ENCODE results near the gene CALR3. TPM values are rescaled to one million over a fixed set of nuclear protein-coding genes. Genes with fewer than 3 reads are reported as not detected.
A peak's percentile ranks its signal among the peaks of the same experiment; 100 is the strongest.

Gene CALR3
- total and polyA plus RNA-seq, 2 of the 13 experiments (the other 11 are each of a cell fraction or from before 2014, with no cell fraction given) = not detected

DNA sequence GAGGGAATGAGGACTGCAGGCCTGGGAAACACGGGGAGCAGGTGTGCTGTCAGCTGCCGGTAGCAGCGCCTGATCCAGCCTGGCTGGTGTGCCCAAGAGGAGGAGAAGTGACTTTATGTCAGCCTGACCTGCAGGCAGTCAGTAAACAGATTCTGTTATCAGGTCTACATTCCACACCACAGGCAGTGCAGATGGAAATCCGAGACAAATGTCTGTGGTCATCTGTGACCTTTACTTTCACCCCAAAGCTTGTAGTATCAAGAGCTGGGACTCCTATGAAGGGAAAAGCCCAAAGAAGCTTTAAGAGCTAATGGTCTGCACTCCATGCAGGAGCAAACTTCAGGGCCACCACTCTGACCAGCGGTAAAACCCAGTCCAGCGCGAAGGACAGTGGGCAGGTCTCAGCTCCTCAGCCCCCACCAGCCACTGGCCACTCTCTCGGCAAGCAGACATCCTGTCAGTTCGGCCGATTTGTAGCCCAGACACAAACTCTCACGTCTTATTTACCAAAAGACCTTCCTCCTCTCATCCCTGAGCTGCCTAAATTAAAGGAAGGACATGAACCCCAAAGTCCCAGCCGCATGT lies 31.9 kb downstream of the CALR3 start (continued):
- no peak for TF ChIP-seq ZNF430 (CRISPR knock-in tag; IDR thresholded peaks at IDR 0.05)
- peak; percentile 74 for TF ChIP-seq TGIF2 (CRISPR knock-in tag; IDR thresholded peaks at IDR 0.05)
- no peak for TF ChIP-seq LCORL (IDR thresholded peaks at IDR 0.05)
- peak; percentile 83 for TF ChIP-seq LCORL (CRISPR knock-in tag; IDR thresholded peaks at IDR 0.05)
- TF ChIP-seq PPARG (CRISPR knock-in tag; conservative IDR thresholded peaks at IDR 0.05) = 0 out of 2 replicates have a peak, but pooled peaks have one; percentile 41
- peak; percentile 67; the same call in 1 of the 2 replicates for TF ChIP-seq SSRP1 (CRISPR knock-in tag; IDR thresholded peaks at IDR 0.05)
- TF ChIP-seq, protein P1, sequence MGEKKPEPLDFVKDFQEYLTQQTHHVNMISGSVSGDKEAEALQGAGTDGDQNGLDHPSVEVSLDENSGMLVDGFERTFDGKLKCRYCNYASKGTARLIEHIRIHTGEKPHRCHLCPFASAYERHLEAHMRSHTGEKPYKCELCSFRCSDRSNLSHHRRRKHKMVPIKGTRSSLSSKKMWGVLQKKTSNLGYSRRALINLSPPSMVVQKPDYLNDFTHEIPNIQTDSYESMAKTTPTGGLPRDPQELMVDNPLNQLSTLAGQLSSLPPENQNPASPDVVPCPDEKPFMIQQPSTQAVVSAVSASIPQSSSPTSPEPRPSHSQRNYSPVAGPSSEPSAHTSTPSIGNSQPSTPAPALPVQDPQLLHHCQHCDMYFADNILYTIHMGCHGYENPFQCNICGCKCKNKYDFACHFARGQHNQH (CRISPR knock-in tag; IDR thresholded peaks at IDR 0.05) = 0 out of 2 replicates have a peak, but pooled peaks have one; percentile 41
- no peak for TF ChIP-seq ZFP1 (CRISPR knock-in tag; IDR thresholded peaks at IDR 0.05)
- 0 out of 4 replicates have a peak, but pooled peaks of 1 of the 2 experiments have one; percentile 34 for TF ChIP-seq KLF16 (CRISPR knock-in tag; IDR thresholded peaks at IDR 0.05)
- TF ChIP-seq BCL6 (CRISPR knock-in tag; IDR thresholded peaks at IDR 0.05) = peak; percentile 38
- TF ChIP-seq, protein P2, sequence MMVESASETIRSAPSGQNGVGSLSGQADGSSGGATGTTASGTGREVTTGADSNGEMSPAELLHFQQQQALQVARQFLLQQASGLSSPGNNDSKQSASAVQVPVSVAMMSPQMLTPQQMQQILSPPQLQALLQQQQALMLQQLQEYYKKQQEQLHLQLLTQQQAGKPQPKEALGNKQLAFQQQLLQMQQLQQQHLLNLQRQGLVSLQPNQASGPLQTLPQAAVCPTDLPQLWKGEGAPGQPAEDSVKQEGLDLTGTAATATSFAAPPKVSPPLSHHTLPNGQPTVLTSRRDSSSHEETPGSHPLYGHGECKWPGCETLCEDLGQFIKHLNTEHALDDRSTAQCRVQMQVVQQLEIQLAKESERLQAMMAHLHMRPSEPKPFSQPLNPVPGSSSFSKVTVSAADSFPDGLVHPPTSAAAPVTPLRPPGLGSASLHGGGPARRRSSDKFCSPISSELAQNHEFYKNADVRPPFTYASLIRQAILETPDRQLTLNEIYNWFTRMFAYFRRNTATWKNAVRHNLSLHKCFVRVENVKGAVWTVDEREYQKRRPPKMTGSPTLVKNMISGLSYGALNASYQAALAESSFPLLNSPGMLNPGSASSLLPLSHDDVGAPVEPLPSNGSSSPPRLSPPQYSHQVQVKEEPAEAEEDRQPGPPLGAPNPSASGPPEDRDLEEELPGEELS (CRISPR knock-in tag; IDR thresholded peaks at IDR 0.05) = peak; percentile 81
- TF ChIP-seq, protein P3, sequence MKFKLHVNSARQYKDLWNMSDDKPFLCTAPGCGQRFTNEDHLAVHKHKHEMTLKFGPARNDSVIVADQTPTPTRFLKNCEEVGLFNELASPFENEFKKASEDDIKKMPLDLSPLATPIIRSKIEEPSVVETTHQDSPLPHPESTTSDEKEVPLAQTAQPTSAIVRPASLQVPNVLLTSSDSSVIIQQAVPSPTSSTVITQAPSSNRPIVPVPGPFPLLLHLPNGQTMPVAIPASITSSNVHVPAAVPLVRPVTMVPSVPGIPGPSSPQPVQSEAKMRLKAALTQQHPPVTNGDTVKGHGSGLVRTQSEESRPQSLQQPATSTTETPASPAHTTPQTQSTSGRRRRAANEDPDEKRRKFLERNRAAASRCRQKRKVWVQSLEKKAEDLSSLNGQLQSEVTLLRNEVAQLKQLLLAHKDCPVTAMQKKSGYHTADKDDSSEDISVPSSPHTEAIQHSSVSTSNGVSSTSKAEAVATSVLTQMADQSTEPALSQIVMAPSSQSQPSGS (CRISPR knock-in tag; IDR thresholded peaks at IDR 0.05) = 0 out of 2 replicates have a peak, but pooled peaks have one; percentile 25
- TF ChIP-seq SOX13 (IDR thresholded peaks at IDR 0.05) = no peak
- peak in 1 of 2 experiments; percentile 75; a peak in 2 of 4 replicates for TF ChIP-seq SOX13 (CRISPR knock-in tag; conservative IDR thresholded peaks at IDR 0.05 in 1 of 2, IDR thresholded peaks at IDR 0.05 in 1 of 2)
- 0 out of 2 replicates have a peak, but pooled peaks have one; percentile 15 for TF ChIP-seq ZKSCAN8 (CRISPR knock-in tag; IDR thresholded peaks at IDR 0.05; ENCODE audit: borderline replicate concordance)
- TF ChIP-seq, protein P4, sequence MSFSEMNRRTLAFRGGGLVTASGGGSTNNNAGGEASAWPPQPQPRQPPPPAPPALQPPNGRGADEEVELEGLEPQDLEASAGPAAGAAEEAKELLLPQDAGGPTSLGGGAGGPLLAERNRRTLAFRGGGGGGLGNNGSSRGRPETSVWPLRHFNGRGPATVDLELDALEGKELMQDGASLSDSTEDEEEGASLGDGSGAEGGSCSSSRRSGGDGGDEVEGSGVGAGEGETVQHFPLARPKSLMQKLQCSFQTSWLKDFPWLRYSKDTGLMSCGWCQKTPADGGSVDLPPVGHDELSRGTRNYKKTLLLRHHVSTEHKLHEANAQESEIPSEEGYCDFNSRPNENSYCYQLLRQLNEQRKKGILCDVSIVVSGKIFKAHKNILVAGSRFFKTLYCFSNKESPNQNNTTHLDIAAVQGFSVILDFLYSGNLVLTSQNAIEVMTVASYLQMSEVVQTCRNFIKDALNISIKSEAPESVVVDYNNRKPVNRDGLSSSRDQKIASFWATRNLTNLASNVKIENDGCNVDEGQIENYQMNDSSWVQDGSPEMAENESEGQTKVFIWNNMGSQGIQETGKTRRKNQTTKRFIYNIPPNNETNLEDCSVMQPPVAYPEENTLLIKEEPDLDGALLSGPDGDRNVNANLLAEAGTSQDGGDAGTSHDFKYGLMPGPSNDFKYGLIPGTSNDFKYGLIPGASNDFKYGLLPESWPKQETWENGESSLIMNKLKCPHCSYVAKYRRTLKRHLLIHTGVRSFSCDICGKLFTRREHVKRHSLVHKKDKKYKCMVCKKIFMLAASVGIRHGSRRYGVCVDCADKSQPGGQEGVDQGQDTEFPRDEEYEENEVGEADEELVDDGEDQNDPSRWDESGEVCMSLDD (CRISPR knock-in tag; IDR thresholded peaks at IDR 0.05; ENCODE audit: borderline replicate concordance) = peak; percentile 85; the same call in 1 of the 2 replicates
- peak; percentile 52; the same call in 1 of the 2 replicates for TF ChIP-seq HOXA3 (CRISPR knock-in tag; IDR thresholded peaks at IDR 0.05)
- TF ChIP-seq, protein P5, sequence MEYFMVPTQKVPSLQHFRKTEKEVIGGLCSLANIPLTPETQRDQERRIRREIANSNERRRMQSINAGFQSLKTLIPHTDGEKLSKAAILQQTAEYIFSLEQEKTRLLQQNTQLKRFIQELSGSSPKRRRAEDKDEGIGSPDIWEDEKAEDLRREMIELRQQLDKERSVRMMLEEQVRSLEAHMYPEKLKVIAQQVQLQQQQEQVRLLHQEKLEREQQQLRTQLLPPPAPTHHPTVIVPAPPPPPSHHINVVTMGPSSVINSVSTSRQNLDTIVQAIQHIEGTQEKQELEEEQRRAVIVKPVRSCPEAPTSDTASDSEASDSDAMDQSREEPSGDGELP (IDR thresholded peaks at IDR 0.05; ENCODE audit: borderline replicate concordance, low read depth) = peak; percentile 50; the same call in 1 of the 2 replicates
- TF ChIP-seq, protein P6, sequence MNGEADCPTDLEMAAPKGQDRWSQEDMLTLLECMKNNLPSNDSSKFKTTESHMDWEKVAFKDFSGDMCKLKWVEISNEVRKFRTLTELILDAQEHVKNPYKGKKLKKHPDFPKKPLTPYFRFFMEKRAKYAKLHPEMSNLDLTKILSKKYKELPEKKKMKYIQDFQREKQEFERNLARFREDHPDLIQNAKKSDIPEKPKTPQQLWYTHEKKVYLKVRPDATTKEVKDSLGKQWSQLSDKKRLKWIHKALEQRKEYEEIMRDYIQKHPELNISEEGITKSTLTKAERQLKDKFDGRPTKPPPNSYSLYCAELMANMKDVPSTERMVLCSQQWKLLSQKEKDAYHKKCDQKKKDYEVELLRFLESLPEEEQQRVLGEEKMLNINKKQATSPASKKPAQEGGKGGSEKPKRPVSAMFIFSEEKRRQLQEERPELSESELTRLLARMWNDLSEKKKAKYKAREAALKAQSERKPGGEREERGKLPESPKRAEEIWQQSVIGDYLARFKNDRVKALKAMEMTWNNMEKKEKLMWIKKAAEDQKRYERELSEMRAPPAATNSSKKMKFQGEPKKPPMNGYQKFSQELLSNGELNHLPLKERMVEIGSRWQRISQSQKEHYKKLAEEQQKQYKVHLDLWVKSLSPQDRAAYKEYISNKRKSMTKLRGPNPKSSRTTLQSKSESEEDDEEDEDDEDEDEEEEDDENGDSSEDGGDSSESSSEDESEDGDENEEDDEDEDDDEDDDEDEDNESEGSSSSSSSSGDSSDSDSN (CRISPR knock-in tag; IDR thresholded peaks at IDR 0.05) = peak; percentile 37; the same call in 1 of the 2 replicates
